Activated CD4-positive, alpha-beta T cell treated with anti-CD3 and anti-CD28 coated beads for 24 hours (primary cell): ENCODE measurements around the gene CCNT2.
"Not testable (repeated sequence)": the region's sequence is repeated elsewhere in the genome, so short reads cannot be mapped to it uniquely, and the experiment has no call there.

Experiments used
- DNase-seq, 2 donors: peaks; one replicate each; pipeline ENCODE4 v3.0.0-alpha.2; 2020; ENCODE audit warnings: low read depth in 2 of 2

The CCNT2 gene

DNA sequence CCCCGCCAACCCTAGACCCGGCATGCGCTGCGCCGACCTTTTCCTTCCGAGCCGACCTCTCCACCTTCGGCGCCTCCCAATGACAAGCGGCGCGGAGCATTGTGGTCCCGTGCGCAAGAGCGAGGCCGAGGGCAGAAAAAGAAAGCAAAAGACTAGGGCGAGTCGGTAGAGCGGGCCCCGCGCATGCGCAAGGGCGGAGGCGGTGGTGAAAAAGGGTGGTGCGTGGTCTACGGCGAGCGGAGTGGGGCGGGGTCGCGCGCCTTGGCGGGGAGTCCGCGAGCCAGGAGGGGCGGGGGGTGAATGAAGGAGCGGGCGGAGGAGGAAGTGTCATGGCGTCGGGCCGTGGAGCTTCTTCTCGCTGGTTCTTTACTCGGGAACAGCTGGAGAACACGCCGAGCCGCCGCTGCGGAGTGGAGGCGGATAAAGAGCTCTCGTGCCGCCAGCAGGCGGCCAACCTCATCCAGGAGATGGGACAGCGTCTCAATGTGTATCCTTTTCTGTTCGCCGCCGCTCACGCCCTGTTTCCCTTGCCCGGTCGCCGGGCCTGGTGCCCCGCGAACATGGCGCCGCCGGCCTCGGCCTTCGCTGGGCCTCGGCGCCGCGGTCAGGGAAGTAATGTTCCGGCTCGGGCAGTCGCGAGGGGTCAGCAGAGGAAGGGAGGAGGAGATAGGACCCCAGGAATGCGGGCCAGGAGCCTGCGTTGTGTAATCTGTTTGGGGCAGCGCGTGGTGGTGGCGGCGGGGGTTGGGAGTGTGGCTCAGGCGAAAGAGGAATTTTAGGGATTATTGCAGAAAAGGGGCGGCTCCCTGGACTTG, at the start of gene CCNT2:
Gene CCNT2 (plus strand): TSS at position 297 of the 815 bp plus-strand sequence. CDS start 33 bp downstream, at position 330.
- peak; percentile 98 to 99 for DNase-seq

DNA sequence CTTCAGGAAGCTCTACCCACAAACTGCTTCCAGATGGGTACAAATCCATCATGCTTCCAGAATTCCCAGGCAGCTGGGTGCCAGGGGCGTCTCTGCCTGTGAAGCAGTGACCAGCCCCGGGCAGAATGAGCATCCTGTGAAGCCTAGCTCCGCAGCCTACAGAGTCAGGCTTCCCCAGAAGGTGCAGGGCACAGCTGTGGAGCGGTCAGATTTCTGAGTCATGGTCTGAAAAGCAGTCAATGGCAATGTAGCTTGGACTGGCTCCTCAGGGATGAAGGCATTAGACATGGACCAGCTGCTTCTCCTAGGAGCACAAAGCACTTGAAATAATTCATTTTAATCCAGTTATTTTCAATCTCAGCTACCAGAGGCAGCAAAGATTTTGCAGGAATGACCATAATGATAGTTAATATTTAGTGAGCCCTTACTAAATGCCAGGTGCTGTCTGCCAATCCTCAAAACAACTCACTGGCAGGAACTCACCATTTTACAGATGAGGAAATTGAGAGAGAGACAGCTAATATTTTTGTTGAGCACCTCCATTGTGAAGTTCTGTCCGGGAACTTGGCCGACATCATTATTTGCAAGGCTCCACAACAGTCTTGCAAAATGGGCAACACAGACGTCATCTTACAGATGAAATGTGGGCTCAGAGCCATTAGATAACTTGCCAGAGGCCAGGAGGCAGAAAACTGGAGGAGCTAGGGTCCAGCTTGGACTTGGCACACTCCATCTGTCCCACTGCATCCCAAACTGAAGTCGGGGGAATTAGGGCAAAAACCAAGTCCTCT, 48.5 kb upstream of the CCNT2 start:
- DNase-seq, result no peak

DNA sequence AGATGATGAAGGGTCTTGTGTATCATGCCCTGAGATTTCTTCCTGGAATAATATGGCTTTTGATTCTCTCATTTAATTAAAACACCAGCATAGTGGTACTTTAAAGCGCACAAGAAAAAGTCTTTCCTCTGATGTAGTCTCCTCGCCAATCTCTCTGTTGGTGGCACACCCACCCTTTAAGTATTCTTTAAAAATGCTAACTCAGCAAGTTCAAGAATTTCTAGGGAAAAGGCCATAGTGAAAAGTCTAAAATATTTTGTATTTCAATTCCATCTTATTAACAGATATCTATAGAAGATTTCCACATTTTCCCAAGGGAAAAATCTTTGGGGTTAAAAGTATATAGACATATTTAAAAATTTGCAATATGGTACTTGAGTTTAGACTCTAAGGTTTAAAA, 45.5 kb upstream of the CCNT2 start:
- DNase-seq, result no peak

DNA sequence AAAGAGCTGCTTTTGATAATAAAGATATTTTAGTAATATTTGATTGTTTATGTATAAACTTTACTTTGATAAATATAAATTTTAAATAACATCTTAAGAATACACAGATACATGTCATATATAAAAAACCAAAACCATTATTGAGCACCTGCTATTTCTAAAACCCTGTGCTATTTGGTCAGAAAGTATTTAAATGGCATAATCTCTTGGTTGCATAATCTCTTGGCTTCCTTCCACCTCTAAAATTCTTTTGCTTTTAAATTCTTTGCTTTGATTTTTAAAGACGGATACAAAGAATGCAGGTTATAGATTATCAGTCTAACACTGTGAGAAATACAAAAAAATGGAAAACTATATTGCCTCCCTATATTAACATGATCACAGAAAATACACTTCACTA, 43.3 kb upstream of the CCNT2 start:
- DNase-seq, result no peak

DNA sequence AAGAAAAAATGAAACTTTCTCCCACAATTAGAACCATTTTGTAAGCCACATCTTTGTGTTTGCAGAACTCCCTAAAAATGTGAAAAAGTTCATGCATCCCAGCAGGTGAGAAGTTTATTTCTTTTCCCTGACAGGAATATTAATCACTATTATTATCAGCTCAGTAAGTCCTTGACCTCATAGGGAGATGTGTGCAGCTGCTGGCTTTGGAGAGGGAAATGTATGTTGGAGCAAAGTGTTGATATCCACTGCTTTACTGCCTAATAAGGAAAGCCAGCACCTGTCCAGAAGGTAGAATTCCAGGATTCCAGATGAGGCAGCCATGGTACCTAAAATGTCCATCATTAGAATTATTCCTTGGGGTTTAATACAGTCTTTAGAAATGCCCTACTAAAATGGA, 35.8 kb upstream of the CCNT2 start:
- DNase-seq, result no peak

DNA sequence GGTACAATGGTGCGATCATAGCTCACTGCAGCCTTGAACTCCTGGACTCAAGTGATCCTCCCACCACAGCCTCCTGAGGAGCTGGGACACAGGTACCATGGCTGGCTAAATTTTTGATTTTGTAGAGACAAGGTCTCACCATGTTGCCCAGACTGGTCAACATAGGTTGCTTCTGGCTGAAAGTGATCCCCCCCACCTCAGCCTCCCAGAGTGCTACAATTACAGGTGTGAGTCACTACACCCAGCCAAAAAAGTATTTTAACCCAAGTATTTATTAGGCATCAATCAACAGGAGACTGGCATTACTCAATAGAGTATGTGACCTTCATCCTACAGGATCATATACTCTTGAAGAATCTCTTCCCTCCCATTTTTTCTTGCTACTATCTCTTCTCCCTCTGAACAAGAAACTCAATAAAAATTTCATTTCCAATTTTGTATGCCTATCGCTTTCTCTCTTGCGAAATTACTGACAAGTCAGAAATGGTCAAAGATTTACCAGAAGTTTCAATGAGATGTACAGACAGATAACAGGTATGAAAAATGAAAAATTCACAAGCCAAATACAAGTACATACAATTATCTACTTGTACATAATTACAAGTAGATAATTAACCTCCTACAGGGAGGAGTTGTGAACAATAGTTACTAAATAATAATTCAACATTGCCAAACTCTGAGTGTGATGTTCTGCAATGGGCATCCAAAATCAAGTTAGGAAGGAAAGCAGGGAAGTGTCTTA, 34.9 kb upstream of the CCNT2 start:
- no peak for DNase-seq

DNA sequence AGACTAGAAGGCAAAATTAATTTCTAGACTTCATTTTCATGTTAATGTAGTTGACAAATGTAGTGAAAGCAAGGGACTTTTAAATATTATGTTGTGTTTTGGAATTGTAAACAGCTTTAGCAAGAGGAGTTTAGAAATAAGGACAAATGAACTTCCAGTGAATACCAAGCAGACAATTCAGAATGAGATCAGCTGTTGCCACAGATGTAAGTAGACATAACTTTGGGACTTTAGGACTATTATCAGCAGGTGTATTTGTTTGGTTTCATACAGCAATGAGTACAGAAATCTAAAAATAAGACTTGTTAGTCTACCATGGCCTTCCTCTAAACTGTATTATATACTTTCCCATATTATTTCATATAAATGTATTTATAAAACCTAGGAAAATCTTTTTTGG, 34.2 kb upstream of the CCNT2 start:
- DNase-seq, result no peak

DNA sequence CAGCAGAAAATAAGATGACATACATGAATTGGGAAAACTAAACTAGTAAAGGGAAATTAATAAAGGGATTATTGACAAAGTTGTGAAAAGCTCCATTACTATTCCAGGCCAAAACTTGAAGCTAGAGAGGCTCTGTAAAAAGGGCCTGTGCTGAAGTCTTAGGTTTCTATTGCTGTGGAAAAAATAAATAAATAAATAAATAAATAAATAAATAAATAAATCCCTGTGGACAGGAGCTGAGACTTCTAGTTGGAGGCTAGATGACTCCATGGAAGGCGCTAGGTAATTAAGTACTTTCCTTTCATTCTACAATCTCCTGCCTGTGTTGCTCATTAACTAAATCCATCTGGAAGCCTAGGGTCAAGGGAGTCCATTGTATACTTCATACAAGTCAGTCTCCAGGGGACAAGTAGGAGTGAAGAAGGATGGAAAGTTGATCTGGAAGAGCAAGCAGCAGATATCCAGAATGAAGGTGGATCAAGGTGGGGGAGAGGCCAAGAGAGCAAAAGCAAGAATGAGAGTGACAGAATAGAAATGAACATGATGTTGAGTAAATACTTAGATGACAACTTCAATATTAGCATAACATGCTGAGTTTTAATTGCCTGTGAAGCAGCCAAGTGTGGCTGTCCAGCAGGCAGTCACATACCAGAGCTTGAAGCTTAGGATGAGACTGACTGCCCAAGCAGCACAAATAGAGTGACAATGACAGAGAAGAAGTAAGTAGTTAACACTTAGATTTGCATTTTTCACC, 26.2 kb upstream of the CCNT2 start:
- DNase-seq, result no peak

DNA sequence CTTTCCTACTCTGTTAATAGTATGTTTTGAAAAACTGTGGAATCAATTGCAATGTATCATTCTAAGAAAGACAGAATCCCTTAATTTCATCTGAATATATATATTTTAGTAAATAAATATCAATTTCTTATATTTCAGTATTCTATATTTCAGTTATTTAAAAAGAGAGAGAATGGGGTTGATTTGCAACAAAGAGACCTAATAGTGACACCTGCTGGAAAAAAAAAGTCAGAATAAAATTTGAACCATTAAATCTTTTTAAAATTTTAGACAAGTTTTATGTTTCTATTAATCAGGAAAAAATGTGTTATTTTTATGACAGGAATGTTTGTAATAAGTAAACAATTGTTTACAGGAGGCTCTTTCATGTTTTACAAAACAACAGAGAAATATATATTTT, 20.7 kb upstream of the CCNT2 start:
- no peak for DNase-seq

DNA sequence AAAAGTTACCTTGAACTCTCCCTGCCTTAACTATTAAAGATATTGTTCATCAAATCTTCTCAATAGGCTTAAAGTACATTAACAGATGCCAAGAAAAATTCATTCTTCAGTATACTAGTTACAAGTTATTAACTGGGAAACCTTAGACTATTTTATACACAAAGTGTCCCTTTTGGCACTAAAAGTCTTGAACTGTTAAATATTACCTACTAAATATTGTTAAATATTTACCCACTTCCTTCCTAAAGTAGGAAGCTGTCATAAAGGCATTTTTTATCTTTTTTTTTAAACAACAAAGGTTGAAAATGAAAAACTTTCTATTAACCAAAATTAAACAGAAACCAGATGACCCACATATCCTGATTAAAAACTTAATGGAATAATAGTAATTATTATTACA, 19.4 kb upstream of the CCNT2 start:
- DNase-seq, result no peak

DNA sequence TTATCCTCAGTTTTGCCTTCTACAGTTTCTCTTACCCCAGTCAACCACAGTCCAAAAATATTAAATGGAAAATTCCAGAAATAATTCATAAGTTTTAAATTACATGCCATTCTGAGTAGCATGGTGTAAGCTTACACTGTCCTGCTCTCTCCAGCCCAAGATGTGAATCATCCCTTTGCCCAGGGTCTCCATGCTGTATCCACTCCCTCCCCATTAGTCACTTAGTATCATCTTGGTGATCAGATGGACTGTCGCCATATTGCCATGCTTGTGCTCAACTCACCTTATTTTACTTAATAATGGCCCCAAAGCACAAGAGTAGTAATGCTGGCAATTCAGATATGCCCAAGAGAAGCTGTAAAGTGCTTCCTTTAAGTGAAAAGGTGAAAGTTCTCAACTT, 18.5 kb upstream of the CCNT2 start:
- DNase-seq, result no peak

DNA sequence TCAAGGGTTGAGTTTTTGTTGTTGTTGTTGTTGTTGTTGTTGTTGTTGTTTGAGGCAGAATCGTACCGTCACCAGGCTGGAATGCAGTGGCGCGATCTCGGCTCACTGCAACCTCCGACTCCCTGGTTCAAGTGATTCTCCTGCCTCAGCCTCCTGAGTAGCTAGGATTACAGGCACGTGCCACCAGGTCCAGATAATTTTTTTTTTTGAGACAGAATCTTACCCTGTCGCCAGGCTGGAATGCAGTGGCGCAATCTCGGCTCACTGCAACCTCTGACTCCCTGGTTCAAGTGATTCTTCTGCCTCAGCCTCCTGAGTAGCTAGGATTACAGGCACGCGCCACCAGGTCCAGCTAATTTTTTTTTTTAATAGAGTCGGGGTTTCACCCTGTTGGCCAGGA, 14.9 kb upstream of the CCNT2 start:
- not testable (repeated sequence) for DNase-seq

DNA sequence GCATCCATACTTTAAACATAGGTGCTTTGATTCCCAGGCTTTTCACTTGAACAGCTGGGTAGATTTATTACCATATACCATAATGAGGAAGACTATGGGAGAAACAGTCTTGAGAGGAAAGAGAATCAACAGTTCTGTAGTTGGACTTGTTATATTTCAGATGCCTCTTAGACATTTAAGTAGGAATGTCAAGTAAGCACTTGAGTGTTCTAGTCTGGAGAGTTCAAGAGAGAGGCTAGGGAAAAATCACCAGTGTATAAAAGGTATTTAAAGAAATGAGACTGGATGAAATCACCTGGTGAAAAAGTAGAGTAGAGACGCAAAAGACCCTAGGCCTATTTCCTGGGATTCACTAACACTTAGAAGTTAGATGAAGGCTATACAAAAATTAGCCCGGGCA, 13.5 kb upstream of the CCNT2 start:
- DNase-seq, result no peak

DNA sequence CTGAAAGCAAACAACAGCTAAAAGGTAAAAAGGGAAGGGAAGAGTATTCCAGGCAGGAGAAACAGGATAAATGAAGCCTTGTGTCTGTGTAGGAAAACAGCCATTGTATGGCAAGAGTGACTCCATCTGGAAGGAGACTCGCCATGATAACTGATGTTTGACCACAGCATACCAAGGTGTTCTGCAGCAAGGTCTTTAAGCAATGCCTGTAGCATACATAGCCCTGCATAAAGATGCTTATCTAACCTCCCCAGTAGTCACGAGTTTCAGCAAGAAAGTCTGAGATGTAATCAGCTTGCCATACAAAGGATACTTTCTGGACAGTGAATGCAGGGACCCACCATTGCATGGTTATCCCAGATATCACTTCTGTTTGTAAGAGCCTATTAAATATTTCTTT, 11.9 kb upstream of the CCNT2 start:
- no peak for DNase-seq

DNA sequence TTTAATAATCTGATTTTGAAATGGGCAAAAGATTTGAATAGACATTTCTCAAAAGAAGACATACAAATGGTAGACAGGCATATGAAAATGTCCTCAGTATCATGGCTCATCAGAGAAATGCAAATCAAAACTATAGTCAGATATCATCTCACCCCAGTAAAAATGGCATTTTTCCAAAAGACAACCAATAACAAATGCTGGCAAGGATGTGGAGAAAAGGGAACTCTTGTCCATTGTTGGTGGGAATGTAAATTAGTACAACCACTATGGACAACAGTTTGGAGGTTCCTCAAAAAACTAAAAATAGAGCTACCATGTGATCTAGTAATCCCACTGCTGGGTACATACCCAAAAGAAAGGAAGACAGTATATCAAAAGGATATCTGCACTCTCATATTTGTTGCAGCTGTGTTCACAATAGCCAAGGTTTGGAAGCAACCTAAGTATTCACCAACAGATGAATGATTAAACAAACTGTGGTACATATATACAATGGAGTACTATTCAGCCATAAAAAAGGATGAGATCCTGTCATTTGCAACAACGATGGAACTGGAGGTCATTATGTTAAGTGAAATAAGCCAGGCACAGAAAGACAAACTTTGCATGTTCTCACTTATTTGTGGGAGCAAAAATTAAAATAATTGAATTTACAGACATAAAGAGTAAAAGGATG, 11.0 kb upstream of the CCNT2 start:
- DNase-seq, result not testable (repeated sequence)

DNA sequence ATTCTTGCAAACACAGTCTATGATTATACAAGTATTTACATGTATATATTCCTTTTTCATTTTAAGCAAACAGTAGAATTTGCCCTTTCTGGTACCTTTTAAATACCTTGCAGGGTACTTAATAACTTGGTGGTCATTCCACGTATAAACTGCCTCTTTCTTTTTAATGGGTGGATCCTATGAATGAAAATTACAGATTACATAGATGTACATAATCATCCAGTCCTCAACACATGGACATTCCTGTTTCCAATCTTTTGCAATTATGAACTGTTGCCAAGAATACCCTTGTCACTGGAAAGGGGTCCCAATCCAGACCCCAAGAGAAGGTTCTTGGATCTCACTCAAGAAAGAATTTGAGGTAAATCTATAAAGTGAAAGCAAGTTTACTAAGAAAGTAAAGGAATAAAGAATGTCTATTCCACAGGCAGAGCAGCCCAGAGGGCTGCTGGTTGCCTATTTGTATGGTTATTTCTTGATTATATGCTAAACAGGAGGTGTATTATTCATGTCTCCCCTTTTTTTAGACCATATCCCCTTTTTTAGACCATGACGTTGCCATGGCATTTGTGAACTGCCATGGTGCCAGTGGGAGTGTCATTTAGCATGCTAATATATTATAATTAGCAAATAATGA, 7.7 kb upstream of the CCNT2 start:
- no peak for DNase-seq

DNA sequence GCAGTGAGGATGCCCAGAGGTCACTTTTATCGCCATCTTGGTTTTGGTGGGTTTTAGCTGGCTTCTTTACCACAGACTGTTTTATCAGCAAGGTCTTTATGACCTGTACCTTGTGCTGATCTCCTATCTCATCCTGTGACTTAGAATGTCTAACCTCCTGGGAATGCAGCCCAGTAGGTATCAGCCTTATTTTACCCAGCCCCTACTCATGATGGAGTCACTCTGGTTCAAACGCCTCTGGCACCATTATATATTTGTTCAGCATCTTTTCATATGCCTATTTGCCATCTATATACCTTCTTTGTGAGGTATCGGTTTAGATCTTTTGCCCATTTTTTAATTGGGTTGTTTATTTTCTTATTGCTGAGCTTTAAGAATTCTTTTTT, 7.2 kb upstream of the CCNT2 start:
- DNase-seq, result no peak

DNA sequence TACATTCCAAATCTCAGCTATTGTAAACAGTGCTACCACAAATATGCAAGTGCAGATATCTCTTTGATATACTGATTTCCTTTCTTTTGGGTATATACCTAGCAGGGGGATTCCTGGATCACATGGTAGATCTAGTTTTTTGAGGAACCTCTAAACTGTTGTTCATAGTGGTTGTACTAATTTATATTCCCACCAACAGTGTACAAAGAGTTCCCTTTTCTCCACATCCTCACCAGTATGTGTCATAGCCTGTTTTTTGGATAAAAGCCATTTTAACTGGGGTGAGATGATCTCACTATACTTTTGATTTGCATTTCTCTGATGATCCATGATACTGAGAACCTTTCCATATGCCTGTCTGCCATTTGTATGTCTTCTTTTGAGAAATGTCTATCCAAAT, 6.3 kb upstream of the CCNT2 start:
- no peak for DNase-seq

DNA sequence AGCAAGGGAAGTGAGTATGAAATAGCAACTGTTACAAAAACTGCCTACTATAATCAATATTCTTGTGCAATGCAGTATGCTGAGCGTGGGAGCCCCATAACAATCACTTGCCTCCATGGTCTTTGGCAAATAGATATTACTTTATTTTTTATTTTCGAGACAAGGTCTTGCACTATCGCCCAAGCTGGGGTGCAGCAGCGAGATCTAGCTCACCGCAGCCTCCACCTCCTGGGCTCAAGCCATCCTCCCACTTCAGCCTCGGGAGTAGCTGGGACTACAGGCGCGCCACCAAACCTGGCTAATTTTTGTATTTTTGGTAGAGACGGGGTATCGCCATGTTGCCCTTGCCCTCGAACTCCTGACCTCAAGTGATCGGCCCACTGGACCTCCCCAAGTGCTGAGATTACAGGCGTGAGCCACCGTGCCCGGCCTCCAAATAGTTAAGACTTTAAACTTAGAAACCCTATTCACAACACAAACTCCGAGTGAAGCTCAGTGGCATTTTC, 1.2 kb upstream of the CCNT2 start:
- DNase-seq, result peak in 1 of 2 donors; percentile 3

DNA sequence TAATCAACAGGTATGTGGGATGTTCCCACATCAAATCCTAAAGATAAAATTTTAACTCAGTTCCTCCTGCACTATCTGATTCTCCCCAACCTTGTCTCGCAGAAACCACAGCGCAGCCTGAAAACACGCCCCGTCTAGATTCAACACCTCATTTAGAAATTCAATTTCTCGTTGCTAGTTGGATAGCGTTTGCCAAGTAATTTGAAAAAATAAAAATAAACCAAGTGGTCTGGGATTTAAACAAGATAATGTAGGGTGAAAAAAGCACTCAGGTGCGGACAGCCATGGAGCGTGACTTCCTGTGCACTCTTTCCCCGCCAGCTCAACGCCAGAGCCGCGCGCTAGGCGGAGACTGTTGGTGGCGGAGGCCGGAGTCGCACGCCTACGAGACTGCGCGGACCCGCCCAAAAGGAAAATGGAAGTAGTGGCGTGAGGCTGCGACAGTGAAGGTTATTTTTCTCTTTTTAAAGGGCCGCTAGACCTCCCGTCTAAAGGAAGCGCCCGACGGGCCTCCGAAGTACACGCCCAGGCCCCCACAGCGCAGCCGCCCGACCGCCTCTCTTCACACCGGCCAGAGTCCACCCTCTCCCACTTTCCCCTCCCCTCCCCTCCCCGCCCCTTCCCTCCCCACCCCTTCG, 615 bp upstream of the CCNT2 start:
- no peak for DNase-seq
